Measurements from ENCODE around the gene CACNA2D4. TPM values are rescaled to one million over a fixed set of nuclear protein-coding genes. Genes with fewer than 3 reads are reported as not detected.

The CACNA2D4 gene
- total RNA-seq, 1 donor from 2014 or later: 2.8 TPM

- Mint-ChIP-seq H3K4me3 (no peak overlapping the region), H3K27ac (no peak overlapping the region), H3K27me3 (peaks cover 40% of the 10 kb centered on the region), H3K4me1 (no peaks in the 10 kb centered on the region), H3K9me3 (no peaks in the 10 kb centered on the region), H3K36me3 (ENCODE audit: low read depth) (no peaks in the 10 kb centered on the region)
- ChIA-PET CTCF (no interaction called here), POLR2A (no interaction called here)
- intact Hi-C loops (cut with micrococcal nuclease): no loop called here
- no peak for TF ChIP-seq CTCF (IDR thresholded peaks at IDR 0.05)
- no peak for ATAC-seq (ENCODE audit: low read depth)
- no peak for DNase-seq
Observed at GRCh38 chr12:1834186-1834925, 84.1 kb downstream of the CACNA2D4 start.

GRCh38 chr12:1833596-1834028 lies 84.8 kb downstream of the CACNA2D4 start:
- Mint-ChIP-seq H3K4me3 (no peak overlapping the region), H3K27ac (no peak overlapping the region), H3K4me1 (no peaks in the 10 kb centered on the region), H3K36me3 (ENCODE audit: low read depth) (no peaks in the 10 kb centered on the region), H3K27me3 (peaks cover 48% of the 10 kb centered on the region), H3K9me3 (no peaks in the 10 kb centered on the region)
- no peak for TF ChIP-seq CTCF (IDR thresholded peaks at IDR 0.05)
- POLR2A ChIA-PET: no interaction called here
- intact Hi-C loops (cut with micrococcal nuclease): no loop called here
- CTCF ChIA-PET: no interaction called here
- DNase-seq: no peak
- ATAC-seq (ENCODE audit: low read depth): no peak

DNA sequence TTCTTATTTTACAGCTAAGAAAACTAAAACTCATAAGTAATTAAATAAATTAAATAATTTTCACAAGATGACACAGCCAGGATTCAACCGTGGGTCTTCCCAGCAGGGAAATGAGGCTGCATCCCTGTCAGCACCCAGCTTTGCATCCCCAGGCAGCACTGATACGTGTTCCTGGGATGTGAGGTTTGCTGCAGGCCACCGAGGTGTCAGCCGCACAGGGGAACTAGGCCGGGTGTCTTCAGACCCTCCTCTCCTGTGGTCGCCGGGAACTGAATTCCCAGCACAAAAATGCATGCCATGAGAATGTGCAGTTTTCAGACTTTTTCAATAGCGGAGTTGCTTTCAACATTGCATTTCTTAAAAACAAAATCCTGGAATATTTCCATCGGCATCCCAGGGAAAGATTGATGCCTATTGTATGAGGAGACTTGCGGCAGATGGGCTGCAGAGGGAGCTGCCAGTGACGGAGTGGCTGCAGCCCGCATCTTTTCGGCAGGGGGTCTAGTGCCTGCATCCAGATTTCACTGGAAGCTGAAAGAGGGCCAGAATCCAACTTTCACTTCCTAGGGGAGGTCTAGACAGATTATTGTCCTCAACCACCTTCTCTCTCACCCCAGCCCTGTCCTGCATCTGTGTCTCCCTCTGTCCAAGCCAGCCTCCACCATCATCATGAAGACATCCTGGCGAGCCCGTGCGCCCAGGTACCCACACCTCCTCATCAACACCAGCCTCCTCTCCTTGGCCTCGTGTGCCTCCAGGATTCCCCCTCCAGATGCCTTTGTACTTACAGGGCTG lies 85.5 kb downstream of the CACNA2D4 start:
- POLR2A ChIA-PET: no interaction called here
- intact Hi-C loops (cut with micrococcal nuclease): no loop called here
- Mint-ChIP-seq H3K36me3 (ENCODE audit: low read depth) (no peaks in the 10 kb centered on the region), H3K27ac (no peak overlapping the region), H3K27me3 (peaks cover 49% of the 10 kb centered on the region), H3K9me3 (no peaks in the 10 kb centered on the region), H3K4me1 (no peaks in the 10 kb centered on the region), H3K4me3 (no peak overlapping the region)
- no peak for ATAC-seq (ENCODE audit: low read depth)
- DNase-seq: no peak
- no peak for TF ChIP-seq CTCF (IDR thresholded peaks at IDR 0.05)
- CTCF ChIA-PET: no interaction called here

- no peaks in the 10 kb centered on the region for H3K9me3 Mint-ChIP-seq
- no peaks in the 10 kb centered on the region for H3K36me3 Mint-ChIP-seq (ENCODE audit: low read depth)
- H3K27me3 Mint-ChIP-seq: peaks cover 52% of the 10 kb centered on the region
- ChIA-PET POLR2A (no interaction called here), CTCF (no interaction called here)
- DNase-seq (no peak), ATAC-seq (ENCODE audit: low read depth) (no peak)
- TF ChIP-seq CTCF (IDR thresholded peaks at IDR 0.05): no peak
- peaks cover 4% of the 10 kb centered on the region for H3K4me1 Mint-ChIP-seq
- intact Hi-C loops (cut with micrococcal nuclease): no loop called here
- H3K27ac Mint-ChIP-seq: no peak overlapping the region
- H3K4me3 Mint-ChIP-seq: no peak overlapping the region
Observed at GRCh38 chr12:1830981-1831963, 87.2 kb downstream of the CACNA2D4 start.
